ENCODE measurements around the gene PACC1. TPM values are rescaled to one million over a fixed set of nuclear protein-coding genes. Genes with fewer than 3 reads are reported as not detected.

The PACC1 gene
- total and polyA plus RNA-seq, 4 experiments from 2014 or later: 8.8 to 12.3 (median 9.6) TPM

GRCh38 chr1:212412374-212412773, 2.3 kb downstream of the PACC1 start:
- H3K36me3 ChIP-seq (ENCODE audit: insufficient read depth, low read length): peaks cover 15% of the 10 kb centered on the region
- H3K27me3 ChIP-seq (ENCODE audit: insufficient read depth, low read length): no peaks in the 10 kb centered on the region
- peaks cover 17 to 38% (median 24%) of the 10 kb centered on the region in 4 donors for H3K4me1 Mint-ChIP-seq
- DNase-seq: no peak
- H3K4me3 ChIP-seq (ENCODE audit: low read length in 2 of 2): no peak overlapping the region
- peaks cover 34 to 42% of the 10 kb centered on the region in 2 donors for H3K36me3 Mint-ChIP-seq
- no peaks in the 10 kb centered on the region for H3K27me3 Mint-ChIP-seq
- intact Hi-C loops (cut with micrococcal nuclease): no loop called here
- peaks cover 19% of the 10 kb centered on the region for H3K4me1 ChIP-seq (ENCODE audit: insufficient read depth, low read length)
- H3K27ac ChIP-seq (ENCODE audit: low read depth, low read length): no peak overlapping the region
- peak overlapping the region in 2 of 7 donors; percentile 51 to 88 for H3K27ac Mint-ChIP-seq
- no peaks in the 10 kb centered on the region for H3K9me3 ChIP-seq (ENCODE audit: control insufficient read depth in 1 of 2, low read length in 2 of 2)
- ChIA-PET CTCF (ENCODE audit: partially characterized antibody) (interaction anchor here (1.9 kb wide), 1 partner anchor 44 kb away, joined by 4 read pairs; no protein-coding TSS in a partner anchor), POLR2A (ENCODE audit: partially characterized antibody) (no interaction called here)
- no peaks in the 10 kb centered on the region for H3K9me3 Mint-ChIP-seq
- H3K4me3 Mint-ChIP-seq: peak overlapping the region in 2 of 8 donors; percentile 57 to 96

DNA sequence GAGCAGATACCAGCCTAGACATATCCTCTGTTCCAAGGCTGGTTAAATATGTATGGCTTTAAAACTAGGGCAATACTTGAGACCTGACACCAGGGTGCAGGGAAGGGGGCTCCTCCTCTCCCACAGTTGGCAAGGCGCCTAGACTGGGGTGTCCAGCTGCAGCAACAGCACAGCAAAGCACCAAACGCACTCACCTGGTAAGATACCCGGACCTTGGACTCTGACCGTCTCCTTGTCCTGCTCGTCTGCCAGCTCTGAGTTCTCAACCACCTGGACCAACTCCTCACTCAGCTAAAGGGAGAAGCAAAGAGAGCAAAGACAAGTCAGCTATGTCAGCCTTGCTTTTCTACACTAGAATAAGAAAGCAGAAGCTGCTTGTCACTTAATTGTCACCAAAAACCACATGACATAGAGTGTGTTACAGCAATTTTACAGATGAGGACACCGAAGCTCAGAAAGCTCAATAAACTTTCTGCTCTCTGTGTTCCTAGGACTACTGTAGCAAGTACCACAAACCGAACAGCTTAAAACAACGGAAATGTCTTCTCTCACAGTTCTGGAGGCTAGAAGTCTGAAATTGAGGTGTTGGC, 4.4 kb downstream of the PACC1 start:
- Histone ChIP-seq H3K36me3 (ENCODE audit: insufficient read depth, low read length) (peaks cover 25% of the 10 kb centered on the region), H3K4me1 (ENCODE audit: insufficient read depth, low read length) (peaks cover 19% of the 10 kb centered on the region), H3K9me3 (ENCODE audit: control insufficient read depth in 1 of 2, low read length in 2 of 2) (no peaks in the 10 kb centered on the region), H3K27me3 (ENCODE audit: insufficient read depth, low read length) (no peaks in the 10 kb centered on the region), H3K27ac (ENCODE audit: low read depth, low read length) (no peak overlapping the region), H3K4me3 (ENCODE audit: low read length in 2 of 2) (no peak overlapping the region)
- POLR2A ChIA-PET (ENCODE audit: partially characterized antibody): no interaction called here
- peaks cover 40 to 58% of the 10 kb centered on the region in 2 donors for H3K36me3 Mint-ChIP-seq
- H3K27me3 Mint-ChIP-seq: no peaks in the 10 kb centered on the region
- no peak for DNase-seq
- no peak overlapping the region for H3K4me3 Mint-ChIP-seq
- no peak overlapping the region for H3K27ac Mint-ChIP-seq
- H3K9me3 Mint-ChIP-seq: no peaks in the 10 kb centered on the region
- peaks cover 16 to 38% (median 23%) of the 10 kb centered on the region in 4 donors for H3K4me1 Mint-ChIP-seq
- CTCF ChIA-PET (ENCODE audit: partially characterized antibody): interaction anchor here (1.2 kb wide), 1 partner anchor 46 kb away, joined by 7 read pairs; no protein-coding TSS in a partner anchor
- intact Hi-C loops (cut with micrococcal nuclease): no loop called here

DNA sequence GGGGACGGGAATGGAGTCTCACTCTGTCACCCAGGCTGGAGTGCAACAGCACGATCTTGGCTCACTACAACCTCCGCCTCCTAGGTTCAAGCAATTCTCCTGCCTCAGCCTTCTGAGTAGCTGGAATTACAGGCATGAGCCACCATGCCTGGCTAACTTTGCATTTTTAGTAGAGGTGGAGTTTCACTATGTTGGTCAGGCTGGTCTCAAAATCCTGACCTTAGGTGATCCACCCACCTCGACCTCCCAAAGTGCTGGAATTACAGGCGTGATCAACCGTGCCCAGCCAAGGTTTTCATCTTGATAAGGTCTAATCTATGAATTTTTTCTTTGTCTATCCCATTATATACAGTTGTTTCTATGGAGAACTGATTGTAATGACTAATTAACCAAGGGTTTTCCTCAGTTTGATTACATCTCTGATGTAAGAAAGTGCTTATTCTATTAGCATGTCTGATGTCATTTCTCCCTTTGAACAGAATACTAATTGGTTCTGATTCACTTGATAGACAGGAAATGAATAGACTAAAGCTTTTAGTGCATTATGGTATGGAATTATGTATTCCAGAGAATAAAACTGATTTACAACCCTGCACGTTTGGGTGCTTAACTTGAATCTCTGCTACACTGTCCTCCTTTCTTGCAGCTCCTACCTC, 11.9 kb downstream of the PACC1 start:
- no peak for DNase-seq
- CTCF ChIA-PET (ENCODE audit: partially characterized antibody): no interaction called here
- Mint-ChIP-seq H3K9me3 (peaks cover 0 to 4% (median 0%) of the 10 kb centered on the region in 8 donors), H3K4me3 (no peak overlapping the region), H3K4me1 (peaks cover 0 to 9% (median 6%) of the 10 kb centered on the region in 4 donors), H3K27ac (peak overlapping the region in 1 of 7 donors; percentile 36), H3K27me3 (no peaks in the 10 kb centered on the region), H3K36me3 (peaks cover 53 to 55% of the 10 kb centered on the region in 2 donors)
- Histone ChIP-seq H3K27me3 (ENCODE audit: insufficient read depth, low read length) (no peaks in the 10 kb centered on the region), H3K9me3 (ENCODE audit: control insufficient read depth in 1 of 2, low read length in 2 of 2) (no peaks in the 10 kb centered on the region), H3K4me1 (ENCODE audit: insufficient read depth, low read length) (no peaks in the 10 kb centered on the region), H3K4me3 (ENCODE audit: low read length in 2 of 2) (no peak overlapping the region), H3K36me3 (ENCODE audit: insufficient read depth, low read length) (peaks cover 11% of the 10 kb centered on the region), H3K27ac (ENCODE audit: low read depth, low read length) (no peak overlapping the region)
- intact Hi-C loops (cut with micrococcal nuclease): no loop called here
- POLR2A ChIA-PET (ENCODE audit: partially characterized antibody): no interaction called here

- intact Hi-C loops (cut with micrococcal nuclease): no loop called here
- Histone ChIP-seq H3K27me3 (ENCODE audit: insufficient read depth, low read length) (no peaks in the 10 kb centered on the region), H3K27ac (ENCODE audit: low read depth, low read length) (no peak overlapping the region), H3K4me1 (ENCODE audit: insufficient read depth, low read length) (no peaks in the 10 kb centered on the region), H3K9me3 (ENCODE audit: control insufficient read depth in 1 of 2, low read length in 2 of 2) (no peaks in the 10 kb centered on the region), H3K4me3 (ENCODE audit: low read length in 2 of 2) (no peak overlapping the region), H3K36me3 (ENCODE audit: insufficient read depth, low read length) (peaks cover 11% of the 10 kb centered on the region)
- peaks cover 55% of the 10 kb centered on the region in 2 donors for H3K36me3 Mint-ChIP-seq
- ChIA-PET CTCF (ENCODE audit: partially characterized antibody) (no interaction called here), POLR2A (ENCODE audit: partially characterized antibody) (no interaction called here)
- H3K4me3 Mint-ChIP-seq: no peak overlapping the region
- no peak for DNase-seq
- peaks cover 0 to 5% (median 2%) of the 10 kb centered on the region in 8 donors for H3K9me3 Mint-ChIP-seq
- no peaks in the 10 kb centered on the region for H3K27me3 Mint-ChIP-seq
- peak overlapping the region in 1 of 7 donors; percentile 41 for H3K27ac Mint-ChIP-seq
- H3K4me1 Mint-ChIP-seq: peaks cover 0 to 9% (median 5%) of the 10 kb centered on the region in 4 donors
Observed at GRCh38 chr1:212401838-212402582, 12.7 kb downstream of the PACC1 start.

DNA sequence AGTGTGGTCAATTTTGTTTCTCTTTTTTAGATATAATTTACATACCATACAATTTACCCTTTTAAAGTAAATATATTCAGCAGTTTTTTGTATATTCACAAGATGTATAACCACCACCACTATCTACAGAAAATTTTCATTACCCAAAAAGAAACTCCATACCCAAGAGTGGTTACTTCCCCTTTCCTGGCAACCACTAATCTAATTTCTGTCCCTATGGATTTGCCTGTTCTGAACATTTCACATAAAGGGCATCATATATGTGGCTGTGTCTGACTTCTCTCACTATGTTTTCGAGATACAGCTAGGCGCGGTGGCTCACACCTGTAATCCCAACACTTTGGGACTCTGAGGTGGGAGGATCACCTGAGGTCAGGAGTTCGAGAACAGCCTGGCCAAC, 13.6 kb downstream of the PACC1 start:
- DNase-seq: no peak
- peaks cover 56 to 61% of the 10 kb centered on the region in 2 donors for H3K36me3 Mint-ChIP-seq
- Histone ChIP-seq H3K36me3 (ENCODE audit: insufficient read depth, low read length) (peaks cover 5% of the 10 kb centered on the region), H3K4me1 (ENCODE audit: insufficient read depth, low read length) (no peaks in the 10 kb centered on the region), H3K27ac (ENCODE audit: low read depth, low read length) (no peak overlapping the region), H3K4me3 (ENCODE audit: low read length in 2 of 2) (no peak overlapping the region), H3K27me3 (ENCODE audit: insufficient read depth, low read length) (no peaks in the 10 kb centered on the region), H3K9me3 (ENCODE audit: control insufficient read depth in 1 of 2, low read length in 2 of 2) (no peaks in the 10 kb centered on the region)
- ChIA-PET CTCF (ENCODE audit: partially characterized antibody) (no interaction called here), POLR2A (ENCODE audit: partially characterized antibody) (no interaction called here)
- peaks cover 0 to 15% (median 9%) of the 10 kb centered on the region in 8 donors for H3K9me3 Mint-ChIP-seq
- H3K27ac Mint-ChIP-seq: no peak overlapping the region
- no peaks in the 10 kb centered on the region for H3K27me3 Mint-ChIP-seq
- H3K4me1 Mint-ChIP-seq: peaks cover 0 to 9% (median 5%) of the 10 kb centered on the region in 4 donors
- H3K4me3 Mint-ChIP-seq: no peak overlapping the region
- intact Hi-C loops (cut with micrococcal nuclease): no loop called here

DNA sequence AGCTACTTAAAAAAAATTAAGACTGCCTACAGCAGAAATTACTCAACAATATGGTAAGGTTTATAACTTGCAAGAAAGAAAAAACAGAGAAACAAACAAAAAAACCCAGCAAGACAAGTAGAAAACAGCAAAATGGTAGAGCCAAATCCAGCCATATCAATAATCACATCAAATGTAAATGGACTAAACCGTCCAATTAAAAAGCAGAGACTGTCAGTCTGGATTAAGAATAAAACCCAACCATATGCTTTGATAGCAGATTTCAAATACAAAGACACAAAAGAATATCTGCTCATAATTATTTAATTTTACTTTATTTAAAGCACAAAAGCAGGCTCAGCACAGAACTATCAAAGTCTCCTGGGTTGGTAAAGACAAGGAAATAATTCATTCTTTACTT, 17.5 kb downstream of the PACC1 start:
- H3K27me3 ChIP-seq (ENCODE audit: insufficient read depth, low read length): no peaks in the 10 kb centered on the region
- Mint-ChIP-seq H3K27ac (no peak overlapping the region), H3K9me3 (peaks cover 0 to 31% (median 14%) of the 10 kb centered on the region in 8 donors), H3K4me1 (peaks cover 5 to 10% (median 8%) of the 10 kb centered on the region in 4 donors), H3K27me3 (no peaks in the 10 kb centered on the region), H3K36me3 (peaks cover 42 to 53% of the 10 kb centered on the region in 2 donors), H3K4me3 (peak overlapping the region in 1 of 8 donors; percentile 52)
- POLR2A ChIA-PET (ENCODE audit: partially characterized antibody): interaction anchor here (1.2 kb wide), 1 partner anchor 8 kb away, joined by 3 read pairs; no protein-coding TSS in a partner anchor
- CTCF ChIA-PET (ENCODE audit: partially characterized antibody): no interaction called here
- H3K4me1 ChIP-seq (ENCODE audit: insufficient read depth, low read length): no peaks in the 10 kb centered on the region
- no peaks in the 10 kb centered on the region for H3K36me3 ChIP-seq (ENCODE audit: insufficient read depth, low read length)
- no peak overlapping the region for H3K4me3 ChIP-seq (ENCODE audit: low read length in 2 of 2)
- DNase-seq: no peak
- intact Hi-C loops (cut with micrococcal nuclease): no loop called here
- H3K9me3 ChIP-seq (ENCODE audit: control insufficient read depth in 1 of 2, low read length in 2 of 2): no peaks in the 10 kb centered on the region
- no peak overlapping the region for H3K27ac ChIP-seq (ENCODE audit: low read depth, low read length)

GRCh38 chr1:212396638-212397037, 18.0 kb downstream of the PACC1 start:
- DNase-seq: no peak
- no peak overlapping the region for H3K4me3 ChIP-seq (ENCODE audit: low read length in 2 of 2)
- H3K4me1 Mint-ChIP-seq: peaks cover 5 to 12% (median 8%) of the 10 kb centered on the region in 4 donors
- H3K27ac ChIP-seq (ENCODE audit: low read depth, low read length): no peak overlapping the region
- H3K27ac Mint-ChIP-seq: no peak overlapping the region
- POLR2A ChIA-PET (ENCODE audit: partially characterized antibody): interaction anchor here (1.2 kb wide), 1 partner anchor 8 kb away, joined by 3 read pairs; no protein-coding TSS in a partner anchor
- intact Hi-C loops (cut with micrococcal nuclease): no loop called here
- peaks cover 43 to 54% of the 10 kb centered on the region in 2 donors for H3K36me3 Mint-ChIP-seq
- H3K27me3 ChIP-seq (ENCODE audit: insufficient read depth, low read length): no peaks in the 10 kb centered on the region
- no peaks in the 10 kb centered on the region for H3K4me1 ChIP-seq (ENCODE audit: insufficient read depth, low read length)
- peaks cover 0 to 36% (median 16%) of the 10 kb centered on the region in 8 donors for H3K9me3 Mint-ChIP-seq
- CTCF ChIA-PET (ENCODE audit: partially characterized antibody): no interaction called here
- H3K27me3 Mint-ChIP-seq: no peaks in the 10 kb centered on the region
- no peaks in the 10 kb centered on the region for H3K36me3 ChIP-seq (ENCODE audit: insufficient read depth, low read length)
- no peak overlapping the region for H3K4me3 Mint-ChIP-seq
- no peaks in the 10 kb centered on the region for H3K9me3 ChIP-seq (ENCODE audit: control insufficient read depth in 1 of 2, low read length in 2 of 2)
